H9 (cell line): Measurements from ENCODE around the gene HPCAL4. TPM values are rescaled to one million over a fixed set of nuclear protein-coding genes. Genes with fewer than 3 reads are reported as not detected.

Experiments used
- DNase-seq: peaks from one replicate; pipeline ENCODE4 v3.0.0-alpha.2; 2017
- H2AFZ ChIP-seq: one replicate; pipeline ENCODE4 v1.6.1; 2013; ENCODE audit warnings: mild to moderate bottlenecking, low read length, control low read depth, moderate library complexity
- H2AK5ac ChIP-seq: 2 replicates; pipeline ENCODE4 v1.6.1; 2013; ENCODE audit warnings: low read length, control low read depth, mixed read lengths; ENCODE audit not compliant: insufficient read length
- H2BK120ac ChIP-seq: one replicate; pipeline ENCODE4 v1.6.1; 2013; ENCODE audit warnings: low read depth, mild to moderate bottlenecking, low read length, control low read depth, inconsistent platforms; ENCODE audit not compliant: poor library complexity, severe bottlenecking
- H2BK12ac ChIP-seq: 2 replicates; pipeline ENCODE4 v1.6.1; 2013; ENCODE audit warnings: low read length, control low read depth, mixed read lengths, low read depth; ENCODE audit not compliant: insufficient read length
- H2BK15ac ChIP-seq: 2 replicates; pipeline ENCODE4 v1.6.1; 2013; ENCODE audit warnings: low read depth, low read length, control low read depth
- H2BK20ac ChIP-seq: one replicate; pipeline ENCODE4 v1.6.1; 2013; ENCODE audit warnings: low read depth, mild to moderate bottlenecking, low read length, control low read depth, inconsistent platforms; ENCODE audit not compliant: poor library complexity, severe bottlenecking
- H2BK5ac ChIP-seq: 2 replicates; pipeline ENCODE4 v1.6.1; 2013; ENCODE audit warnings: low read length, control low read depth, mixed read lengths; ENCODE audit not compliant: insufficient read length
- H3K14ac ChIP-seq: 2 replicates; pipeline ENCODE4 v1.6.1; 2013; ENCODE audit warnings: low read length, control low read depth; ENCODE audit not compliant: insufficient read depth
- H3K18ac ChIP-seq: 2 replicates; pipeline ENCODE4 v1.6.1; 2013; ENCODE audit warnings: low read depth, mild to moderate bottlenecking, mixed read lengths, low read length, control low read depth; ENCODE audit not compliant: insufficient read length
- H3K23ac ChIP-seq: 2 replicates; pipeline ENCODE4 v1.6.1; 2013; ENCODE audit warnings: low read length, control low read depth, mixed read lengths, low read depth; ENCODE audit not compliant: insufficient read length
- H3K23me2 ChIP-seq: 2 replicates; pipeline ENCODE4 v1.6.1; 2013; ENCODE audit warnings: low read depth, mild to moderate bottlenecking, mixed read lengths, low read length, control low read depth; ENCODE audit not compliant: insufficient read length, poor library complexity, severe bottlenecking
- H3K27ac ChIP-seq: 2 replicates; pipeline ENCODE4 v1.5.1; 2013; ENCODE audit warnings: low read length, control low read depth, mixed read lengths, low read depth; ENCODE audit not compliant: insufficient read length
- H3K27me3 ChIP-seq: 2 replicates; pipeline ENCODE4 v1.6.1; 2013; ENCODE audit warnings: low read length, control low read depth, inconsistent platforms; ENCODE audit not compliant: insufficient read depth
- H3K4ac ChIP-seq: 2 replicates; pipeline ENCODE4 v1.6.1; 2013; ENCODE audit warnings: low read depth, mild to moderate bottlenecking, control low read depth, inconsistent platforms, low read length, moderate library complexity
- H3K4me1 ChIP-seq: 2 replicates; pipeline ENCODE4 v1.6.1; 2013; ENCODE audit warnings: low read length, control low read depth, inconsistent platforms; ENCODE audit not compliant: insufficient read depth
- H3K4me2 ChIP-seq: 2 replicates; pipeline ENCODE4 v1.6.1; 2013; ENCODE audit warnings: low read length, control low read depth, mixed read lengths; ENCODE audit not compliant: insufficient read length, insufficient read depth
- H3K56ac ChIP-seq: 2 replicates; pipeline ENCODE4 v1.6.1; 2013; ENCODE audit warnings: low read depth, mild to moderate bottlenecking, mixed read lengths, low read length, control low read depth; ENCODE audit not compliant: insufficient read length
- H3K79me1 ChIP-seq: 2 replicates; pipeline ENCODE4 v1.6.1; 2013; ENCODE audit warnings: low read depth, mild to moderate bottlenecking, moderate library complexity, low read length, control low read depth, inconsistent platforms; ENCODE audit not compliant: insufficient read depth, poor library complexity, severe bottlenecking
- H3K79me2 ChIP-seq: 2 replicates; pipeline ENCODE4 v1.6.1; 2013; ENCODE audit warnings: low read length, control low read depth, inconsistent platforms; ENCODE audit not compliant: insufficient read depth
- H3K9ac ChIP-seq: 2 replicates; pipeline ENCODE4 v1.6.1; 2013; ENCODE audit warnings: low read length, control low read depth, mixed read lengths; ENCODE audit not compliant: insufficient read length; ENCODE audit errors: extremely low read depth
- H3K9me3 ChIP-seq: one replicate; pipeline ENCODE4 v1.6.1; 2013; ENCODE audit warnings: low read depth, low read length, inconsistent platforms; ENCODE audit not compliant: control insufficient read depth
- H3T11ph ChIP-seq: one replicate; pipeline ENCODE4 v1.6.1; 2013; ENCODE audit warnings: mild to moderate bottlenecking, low read length, control low read depth, inconsistent platforms
- H4K20me1 ChIP-seq: one replicate; pipeline ENCODE4 v1.6.1; 2013; ENCODE audit not compliant: control insufficient read depth, insufficient read length, insufficient read depth
- H4K5ac ChIP-seq: 2 replicates; pipeline ENCODE4 v1.6.1; 2013; ENCODE audit warnings: low read depth, mild to moderate bottlenecking, mixed read lengths, low read length, control low read depth; ENCODE audit not compliant: insufficient read length
- H4K8ac ChIP-seq: replicated peaks from 2 replicates; pipeline ENCODE4 v1.6.1; 2013; ENCODE audit warnings: low read length, control low read depth, mixed read lengths, low read depth; ENCODE audit not compliant: insufficient read length
- H4K91ac ChIP-seq: 2 replicates; pipeline ENCODE4 v1.6.1; 2013; ENCODE audit warnings: low read depth, mild to moderate bottlenecking, moderate library complexity, mixed read lengths, low read length, control low read depth; ENCODE audit not compliant: insufficient read length
- H3K27ac Mint-ChIP-seq, 3 experiments: 2 replicates in 2 of 3; 3 replicates in 1 of 3; pipeline ENCODE4 v1.8.0; 2020 to 2021; ENCODE audit warnings: mixed read lengths in 3 of 3, mild to moderate bottlenecking in 1 of 3, moderate library complexity in 1 of 3
- H3K27me3 Mint-ChIP-seq: 2 replicates; pipeline ENCODE4 v1.8.0; 2021; ENCODE audit warnings: low read depth, mild to moderate bottlenecking, moderate library complexity, mixed read lengths
- H3K36me3 Mint-ChIP-seq, 3 experiments: 2 replicates in 2 of 3; 3 replicates in 1 of 3; pipeline ENCODE4 v1.8.0; 2020 to 2021; ENCODE audit warnings: low read depth in 3 of 3, mixed read lengths in 3 of 3; ENCODE audit not compliant: insufficient read depth in 1 of 3
- H3K4me1 Mint-ChIP-seq, 2 experiments: 2 replicates each; pipeline ENCODE4 v1.8.0; 2020; ENCODE audit warnings: mixed read lengths in 2 of 2
- H3K4me3 Mint-ChIP-seq, 2 experiments: 2 replicates in 1 of 2; 3 replicates in 1 of 2; pipeline ENCODE4 v1.8.0; 2020 to 2021; ENCODE audit warnings: mild to moderate bottlenecking in 2 of 2, mixed read lengths in 2 of 2, moderate library complexity in 1 of 2
- H3K9me3 Mint-ChIP-seq, 2 experiments: 2 replicates in 1 of 2; 3 replicates in 1 of 2; pipeline ENCODE4 v1.8.0; 2020; ENCODE audit warnings: mild to moderate bottlenecking in 2 of 2, mixed read lengths in 2 of 2, moderate library complexity in 1 of 2
- WGBS: extraction: QIAGEN DNeasy Blood & Tissue Kit; methylation state at CpG from one replicate; pipeline ENCODE4 v1.1.7; 2013; ENCODE audit warnings: missing lambda C conversion rate, low lambda C conversion rate, mixed read lengths; ENCODE audit not compliant: insufficient read length; ENCODE audit errors: extremely low coverage; 5-methylcytosine and 5-hydroxymethylcytosine counted together
- total RNA-seq: library from RNA; stranded (reverse); gene quantifications from 2 replicates; pipeline ENCODE4 v1.2.1, GENCODE V29; 2021
- TF ChIP-seq, protein P1 (sequence below): fragments of 200-600 bp; sonication (generic); conservative IDR thresholded peaks from 3 replicates; pipeline ENCODE4 v1.8.0; 2021; ENCODE audit warnings: antibody characterized with exemption, mild to moderate bottlenecking

The HPCAL4 gene
- total RNA-seq, 1 experiment from 2014 or later: 0.15 TPM

DNA sequence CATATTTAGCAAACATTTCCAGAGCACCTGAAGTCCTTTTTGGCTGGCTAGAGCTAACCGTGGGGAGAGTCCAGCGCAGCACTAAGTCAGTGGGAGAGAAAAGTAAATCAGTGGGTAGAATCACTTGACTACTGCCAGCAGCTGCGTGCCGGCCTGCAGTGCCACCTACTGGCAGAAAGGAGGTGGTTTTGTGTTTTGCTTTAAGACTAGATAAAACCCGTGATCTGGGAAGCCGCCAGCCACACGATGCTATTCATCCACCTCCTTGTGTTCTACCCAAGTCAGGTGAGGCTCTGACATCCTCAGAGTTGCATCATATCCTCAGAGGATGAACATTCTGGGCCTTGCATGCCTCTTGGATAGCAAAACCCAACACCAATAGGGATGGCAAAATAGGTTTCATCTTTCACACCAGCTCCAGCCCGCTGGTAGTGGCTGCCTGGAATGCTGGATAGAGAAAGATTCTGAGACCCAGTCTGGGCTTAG, 37.6 kb downstream of the HPCAL4 start:
- no peak overlapping the region for H4K8ac ChIP-seq
- WGBS: no CpG with 5 or more reads among the region's 8 CpGs
- H3K56ac ChIP-seq: no peak overlapping the region
- no peak overlapping the region for H2AK5ac ChIP-seq
- H3K79me2 ChIP-seq: no peaks in the 10 kb centered on the region
- H3K36me3 Mint-ChIP-seq: no peaks in the 10 kb centered on the region
- H4K91ac ChIP-seq: no peak overlapping the region
- no peak overlapping the region for H2BK5ac ChIP-seq
- no peaks in the 10 kb centered on the region for H3K79me1 ChIP-seq
- TF ChIP-seq, protein P1, sequence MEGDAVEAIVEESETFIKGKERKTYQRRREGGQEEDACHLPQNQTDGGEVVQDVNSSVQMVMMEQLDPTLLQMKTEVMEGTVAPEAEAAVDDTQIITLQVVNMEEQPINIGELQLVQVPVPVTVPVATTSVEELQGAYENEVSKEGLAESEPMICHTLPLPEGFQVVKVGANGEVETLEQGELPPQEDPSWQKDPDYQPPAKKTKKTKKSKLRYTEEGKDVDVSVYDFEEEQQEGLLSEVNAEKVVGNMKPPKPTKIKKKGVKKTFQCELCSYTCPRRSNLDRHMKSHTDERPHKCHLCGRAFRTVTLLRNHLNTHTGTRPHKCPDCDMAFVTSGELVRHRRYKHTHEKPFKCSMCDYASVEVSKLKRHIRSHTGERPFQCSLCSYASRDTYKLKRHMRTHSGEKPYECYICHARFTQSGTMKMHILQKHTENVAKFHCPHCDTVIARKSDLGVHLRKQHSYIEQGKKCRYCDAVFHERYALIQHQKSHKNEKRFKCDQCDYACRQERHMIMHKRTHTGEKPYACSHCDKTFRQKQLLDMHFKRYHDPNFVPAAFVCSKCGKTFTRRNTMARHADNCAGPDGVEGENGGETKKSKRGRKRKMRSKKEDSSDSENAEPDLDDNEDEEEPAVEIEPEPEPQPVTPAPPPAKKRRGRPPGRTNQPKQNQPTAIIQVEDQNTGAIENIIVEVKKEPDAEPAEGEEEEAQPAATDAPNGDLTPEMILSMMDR: peak; percentile 91
- H3K4me3 Mint-ChIP-seq: 0 out of 5 replicates have a peak overlapping the region, but pooled peaks of 1 of the 2 experiments have one; percentile 2
- H2AFZ ChIP-seq: peak overlapping the region; percentile 75
- H3K4ac ChIP-seq: no peak overlapping the region
- no peaks in the 10 kb centered on the region for H3K9me3 ChIP-seq
- H3K4me1 Mint-ChIP-seq: peaks cover 3 to 6% of the 10 kb centered on the region in 2 experiments
- H3K18ac ChIP-seq: no peak overlapping the region
- H3K9me3 Mint-ChIP-seq: no peaks in the 10 kb centered on the region
- no peak overlapping the region for H2BK20ac ChIP-seq
- peak; percentile 86 for DNase-seq
- H4K5ac ChIP-seq: no peak overlapping the region
- H3K27ac ChIP-seq: no peak overlapping the region
- no peak overlapping the region for H2BK12ac ChIP-seq
- no peaks in the 10 kb centered on the region for H4K20me1 ChIP-seq
- H3K4me2 ChIP-seq: no peak overlapping the region
- H2BK15ac ChIP-seq: no peak overlapping the region
- H3K23me2 ChIP-seq: no peaks in the 10 kb centered on the region
- H2BK120ac ChIP-seq: no peak overlapping the region
- H3K9ac ChIP-seq: no peak overlapping the region
- no peaks in the 10 kb centered on the region; the same call in 1 of the 2 replicates for H3K27me3 ChIP-seq
- H3K27me3 Mint-ChIP-seq: peaks cover 87% of the 10 kb centered on the region
- no peak overlapping the region for H3K14ac ChIP-seq
- H3K4me1 ChIP-seq: no peaks in the 10 kb centered on the region
- H3K23ac ChIP-seq: no peak overlapping the region
- H3K27ac Mint-ChIP-seq: no peak overlapping the region; a peak in 2 of 7 replicates
- no peak overlapping the region for H3T11ph ChIP-seq
